ENCODE measurements around the gene TM4SF5.

Gene TM4SF5

GRCh38 chr17:4771519-4772234 is at the start of gene TM4SF5:
Gene TM4SF5, plus strand, starts transcription at chr17:4771886. Its CDS starts 37 bp downstream, at chr17:4771923.
- ChIA-PET CTCF (interaction anchor here (0.6 to 11.4 kb wide), 2 partner anchors 16 to 351 kb away, joined by 4 to 135 read pairs; partner anchors contain the start of genes GLTPD2 and VMO1), POLR2A (no interaction called here)
- no peak for TF ChIP-seq CTCF (IDR thresholded peaks at IDR 0.05; ENCODE audit: insufficient read depth, low read length, missing control alignments)
- H3K4me3 ChIP-seq (ENCODE audit: low read depth, low read length): no peak within 1 kb of the TSS
- DNase-seq (ENCODE audit: low read depth, low spot score): no peak

GRCh38 chr17:4722678-4723240 is 48.9 kb upstream of the TM4SF5 start:
- CTCF ChIA-PET: interaction anchor here (0.7 to 1.3 kb wide), 2 partner anchors 9 to 156 kb away, joined by 4 to 5 read pairs; no protein-coding TSS in a partner anchor
- no peak for DNase-seq (ENCODE audit: low read depth, low spot score)
- TF ChIP-seq CTCF (IDR thresholded peaks at IDR 0.05; ENCODE audit: insufficient read depth, low read length, missing control alignments): no peak
- POLR2A ChIA-PET: no interaction called here
- H3K4me3 ChIP-seq (ENCODE audit: low read depth, low read length): no peak overlapping the region

GRCh38 chr17:4724650-4725049 is 47.0 kb upstream of the TM4SF5 start:
- TF ChIP-seq CTCF (IDR thresholded peaks at IDR 0.05; ENCODE audit: insufficient read depth, low read length, missing control alignments): no peak
- no peak overlapping the region for H3K4me3 ChIP-seq (ENCODE audit: low read depth, low read length)
- ChIA-PET POLR2A (interaction anchor here (1.1 kb wide), 1 partner anchor 15 kb away, joined by 4 read pairs; the partner anchor contains the start of gene ARRB2), CTCF (no interaction called here)
- no peak for DNase-seq (ENCODE audit: low read depth, low spot score)

- TF ChIP-seq CTCF (IDR thresholded peaks at IDR 0.05; ENCODE audit: insufficient read depth, low read length, missing control alignments): no peak
- H3K4me3 ChIP-seq (ENCODE audit: low read depth, low read length): no peak overlapping the region
- no peak for DNase-seq (ENCODE audit: low read depth, low spot score)
- POLR2A ChIA-PET: no interaction called here
- CTCF ChIA-PET: no interaction called here
Measured at GRCh38 chr17:4725646-4726310, 45.9 kb upstream of the TM4SF5 start.

GRCh38 chr17:4728124-4728523 is 43.6 kb upstream of the TM4SF5 start:
- CTCF ChIA-PET: no interaction called here
- no peak overlapping the region for H3K4me3 ChIP-seq (ENCODE audit: low read depth, low read length)
- POLR2A ChIA-PET: no interaction called here
- DNase-seq (ENCODE audit: low read depth, low spot score): no peak
- TF ChIP-seq CTCF (IDR thresholded peaks at IDR 0.05; ENCODE audit: insufficient read depth, low read length, missing control alignments): no peak

- POLR2A ChIA-PET: no interaction called here
- H3K4me3 ChIP-seq (ENCODE audit: low read depth, low read length): no peak overlapping the region
- CTCF ChIA-PET: interaction anchor here (1.3 to 1.8 kb wide), 2 partner anchors 57 to 155 kb away, joined by 4 to 7 read pairs; no protein-coding TSS in a partner anchor
- no peak for TF ChIP-seq CTCF (IDR thresholded peaks at IDR 0.05; ENCODE audit: insufficient read depth, low read length, missing control alignments)
- no peak for DNase-seq (ENCODE audit: low read depth, low spot score)
Measured at GRCh38 chr17:4733073-4733531, 38.6 kb upstream of the TM4SF5 start.

Measured in AG04449 (cell line).